OCI-LY1 (cell line): ENCODE results near the gene NKRF.

ENCODE experiments used
- H2AFZ ChIP-seq: fragments of 200-600 bp; sonication (generic), shearing (Covaris generic); 2 replicates; pipeline ENCODE4 v1.6.0; 2014; ENCODE audit warnings: antibody characterized with exemption, mild to moderate bottlenecking, low read length
- H3F3A ChIP-seq: fragments of 200-600 bp; sonication (generic), shearing (Covaris generic); 2 replicates; pipeline ENCODE4 v1.6.0; 2014; ENCODE audit warnings: mild to moderate bottlenecking, antibody characterized with exemption, low read length, moderate library complexity; ENCODE audit not compliant: insufficient read depth
- H3K27ac ChIP-seq: fragments of 200-600 bp; sonication (generic); 2 replicates; pipeline ENCODE4 v1.5.1; 2014; ENCODE audit warnings: low read length, mixed run types, mild to moderate bottlenecking, low read depth; ENCODE audit not compliant: poor library complexity, severe bottlenecking
- H3K27me3 ChIP-seq: fragments of 200-600 bp; sonication (generic); 2 replicates; pipeline ENCODE4 v1.6.0; 2014; ENCODE audit warnings: antibody characterized with exemption, mild to moderate bottlenecking, low read length, moderate library complexity; ENCODE audit not compliant: insufficient read depth
- H3K36me3 ChIP-seq: fragments of 200-600 bp; sonication (generic); 2 replicates; pipeline ENCODE4 v1.6.1; 2014; ENCODE audit warnings: mild to moderate bottlenecking, antibody characterized with exemption, low read length, moderate library complexity, mixed read lengths; ENCODE audit not compliant: insufficient read depth
- H3K4me1 ChIP-seq: fragments of 200-600 bp; sonication (generic); 2 replicates; pipeline ENCODE4 v1.5.1; 2014; ENCODE audit warnings: mild to moderate bottlenecking, low read length, moderate library complexity; ENCODE audit not compliant: insufficient read depth, severe bottlenecking
- H3K4me2 ChIP-seq: fragments of 200-600 bp; sonication (generic), shearing (Covaris generic); 2 replicates; pipeline ENCODE4 v1.6.1; 2014; ENCODE audit warnings: low read length
- H3K4me3 ChIP-seq: fragments of 200-600 bp; sonication (generic); 2 replicates; pipeline ENCODE4 v1.5.1; 2014; ENCODE audit warnings: low read length, low read depth, mild to moderate bottlenecking, mixed read lengths; ENCODE audit not compliant: poor library complexity, severe bottlenecking
- H3K79me2 ChIP-seq: fragments of 200-600 bp; shearing (Covaris generic); 2 replicates; pipeline ENCODE4 v1.6.1; 2016; ENCODE audit warnings: mixed run types, low read length, mixed read lengths; ENCODE audit not compliant: insufficient read depth
- H3K9ac ChIP-seq: fragments of 200-600 bp; sonication (generic), shearing (Covaris generic); 2 replicates; pipeline ENCODE4 v1.6.1; 2014; ENCODE audit warnings: mild to moderate bottlenecking, low read length, mixed read lengths
- H3K9me2 ChIP-seq: fragments of 200-600 bp; sonication (generic), shearing (Covaris generic); 2 replicates; pipeline ENCODE4 v1.6.1; 2014; ENCODE audit warnings: low read depth, mild to moderate bottlenecking, low read length, mixed read lengths
- H3K9me3 ChIP-seq: fragments of 200-600 bp; shearing (Covaris generic); 2 replicates; pipeline ENCODE4 v1.6.1; 2014; ENCODE audit warnings: low read length, mixed read lengths
- H4K20me1 ChIP-seq: fragments of 200-600 bp; sonication (generic), shearing (Covaris generic); 2 replicates; pipeline ENCODE4 v1.6.0; 2016; ENCODE audit warnings: mild to moderate bottlenecking, low read length; ENCODE audit not compliant: insufficient read depth
- EZH2 ChIP-seq: fragments of 200-600 bp; sonication (generic), shearing (Covaris generic); IDR thresholded peaks from 2 replicates; pipeline ENCODE4 v1.8.0; 2017; ENCODE audit warnings: borderline replicate concordance, mixed run types, mild to moderate bottlenecking, antibody characterized with exemption, low read length, moderate library complexity, mixed read lengths
- TF ChIP-seq, protein P1 (sequence below): fragments of 200-600 bp; sonication (generic), shearing (Covaris generic); IDR thresholded peaks from 2 replicates; pipeline ENCODE4 v1.5.1; 2017; ENCODE audit warnings: mild to moderate bottlenecking, antibody characterized with exemption, low read length, moderate library complexity, mixed read lengths

Gene NKRF

DNA sequence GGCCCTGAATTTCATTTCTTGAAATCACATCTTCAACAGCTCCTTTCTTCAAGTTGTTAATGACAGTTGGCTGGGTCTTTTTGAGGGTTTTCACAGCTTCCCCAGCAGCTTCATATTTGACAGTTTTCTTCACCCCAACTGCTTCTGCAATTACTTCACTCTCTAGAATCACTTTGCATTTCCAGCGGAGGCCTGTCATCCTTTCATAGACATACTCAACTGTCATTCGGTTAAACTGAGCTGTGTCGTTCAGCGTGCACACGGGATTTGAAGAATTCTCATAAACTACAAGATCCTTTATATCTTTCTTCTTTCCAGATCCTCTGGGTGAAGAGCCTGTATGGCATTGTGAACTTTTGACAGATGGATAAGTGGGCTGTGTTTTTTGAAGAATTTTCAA is 16.4 kb downstream of the NKRF start:
- Histone ChIP-seq H3K36me3 (peaks cover 75% of the 10 kb centered on the region), H3F3A (no peaks in the 10 kb centered on the region), H3K4me3 (no peak overlapping the region), H3K9me2 (no peaks in the 10 kb centered on the region), H2AFZ (no peak overlapping the region), H3K4me2 (no peak overlapping the region), H3K79me2 (no peaks in the 10 kb centered on the region), H4K20me1 (no peaks in the 10 kb centered on the region), H3K9ac (no peak overlapping the region), H3K27ac (no peak overlapping the region), H3K4me1 (no peaks in the 10 kb centered on the region), H3K27me3 (no peaks in the 10 kb centered on the region), H3K9me3 (no peaks in the 10 kb centered on the region)
- TF ChIP-seq EZH2 = no peak
- TF ChIP-seq, protein P1, sequence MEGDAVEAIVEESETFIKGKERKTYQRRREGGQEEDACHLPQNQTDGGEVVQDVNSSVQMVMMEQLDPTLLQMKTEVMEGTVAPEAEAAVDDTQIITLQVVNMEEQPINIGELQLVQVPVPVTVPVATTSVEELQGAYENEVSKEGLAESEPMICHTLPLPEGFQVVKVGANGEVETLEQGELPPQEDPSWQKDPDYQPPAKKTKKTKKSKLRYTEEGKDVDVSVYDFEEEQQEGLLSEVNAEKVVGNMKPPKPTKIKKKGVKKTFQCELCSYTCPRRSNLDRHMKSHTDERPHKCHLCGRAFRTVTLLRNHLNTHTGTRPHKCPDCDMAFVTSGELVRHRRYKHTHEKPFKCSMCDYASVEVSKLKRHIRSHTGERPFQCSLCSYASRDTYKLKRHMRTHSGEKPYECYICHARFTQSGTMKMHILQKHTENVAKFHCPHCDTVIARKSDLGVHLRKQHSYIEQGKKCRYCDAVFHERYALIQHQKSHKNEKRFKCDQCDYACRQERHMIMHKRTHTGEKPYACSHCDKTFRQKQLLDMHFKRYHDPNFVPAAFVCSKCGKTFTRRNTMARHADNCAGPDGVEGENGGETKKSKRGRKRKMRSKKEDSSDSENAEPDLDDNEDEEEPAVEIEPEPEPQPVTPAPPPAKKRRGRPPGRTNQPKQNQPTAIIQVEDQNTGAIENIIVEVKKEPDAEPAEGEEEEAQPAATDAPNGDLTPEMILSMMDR = no peak

DNA sequence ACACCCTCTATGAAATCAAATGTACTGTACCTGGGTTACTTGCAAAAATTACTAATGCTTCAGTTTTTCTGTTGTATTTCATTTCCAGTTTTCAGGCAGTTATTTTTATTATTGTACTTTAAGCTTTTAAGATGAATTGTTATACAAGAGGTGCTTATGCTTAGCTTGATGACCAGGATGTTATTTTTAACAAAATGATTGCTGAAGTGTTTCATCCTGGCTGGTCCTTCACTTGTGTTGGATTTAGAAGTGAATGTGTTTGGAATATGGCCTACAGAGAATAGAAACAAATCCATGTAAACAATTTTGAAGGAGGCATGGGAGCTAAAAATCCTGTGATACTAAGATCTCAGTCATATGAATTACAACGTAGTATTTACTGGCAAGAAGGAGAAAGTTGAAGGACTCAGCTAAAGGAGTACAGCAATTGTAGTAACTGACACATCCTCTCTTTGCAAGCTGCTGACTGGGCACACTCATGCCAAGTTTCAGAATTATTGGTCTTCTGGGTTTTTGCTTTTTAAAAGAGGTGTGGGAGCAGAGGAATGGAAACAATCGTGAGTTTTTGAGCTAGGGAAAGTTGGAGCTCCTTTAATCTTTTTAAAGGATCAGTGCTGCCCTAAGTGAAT is 22.7 kb downstream of the NKRF start:
- TF ChIP-seq, protein P1 = no peak
- no peak for TF ChIP-seq EZH2
- Histone ChIP-seq H2AFZ (no peak overlapping the region), H3K27me3 (no peaks in the 10 kb centered on the region), H3F3A (no peaks in the 10 kb centered on the region), H3K9me2 (no peaks in the 10 kb centered on the region), H3K27ac (no peak overlapping the region), H3K9me3 (no peaks in the 10 kb centered on the region), H3K36me3 (peaks cover 46% of the 10 kb centered on the region; the same call in 1 of the 2 replicates), H3K4me2 (no peak overlapping the region), H3K4me1 (peaks cover 31% of the 10 kb centered on the region), H3K4me3 (no peak overlapping the region), H3K79me2 (no peaks in the 10 kb centered on the region), H4K20me1 (no peaks in the 10 kb centered on the region), H3K9ac (no peak overlapping the region)

DNA sequence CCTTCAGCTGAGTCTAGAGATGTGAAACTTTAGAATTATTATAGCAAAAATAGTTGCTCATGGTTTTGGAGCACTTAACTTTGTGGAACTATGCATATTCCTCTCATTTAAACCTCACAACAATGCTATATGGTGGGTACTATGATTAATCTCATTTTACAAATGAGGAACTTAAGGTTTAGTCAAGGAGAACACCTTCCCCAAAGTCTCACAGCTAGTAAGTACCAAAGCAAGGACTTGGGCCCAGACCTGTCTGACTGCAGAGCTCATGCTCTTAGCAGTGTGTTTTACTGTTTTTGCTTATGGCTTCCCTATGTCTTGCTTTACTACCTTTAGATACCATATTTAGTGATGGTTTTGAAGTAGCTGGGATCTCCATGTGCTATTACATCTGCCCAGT is 26.8 kb downstream of the NKRF start:
- peaks cover 64% of the 10 kb centered on the region for H3K4me1 ChIP-seq
- H4K20me1 ChIP-seq = no peaks in the 10 kb centered on the region
- peaks cover 32% of the 10 kb centered on the region; the same call in 1 of the 2 replicates for H3K36me3 ChIP-seq
- H3K9me2 ChIP-seq = no peaks in the 10 kb centered on the region
- H3K27ac ChIP-seq = peak overlapping the region; percentile 84
- no peak for TF ChIP-seq EZH2
- TF ChIP-seq, protein P1 = no peak
- H3K4me3 ChIP-seq = no peak overlapping the region
- H3K27me3 ChIP-seq = no peaks in the 10 kb centered on the region
- no peaks in the 10 kb centered on the region for H3F3A ChIP-seq
- H3K4me2 ChIP-seq = peak overlapping the region; percentile 37; the same call in 1 of the 2 replicates
- no peak overlapping the region; the same call in 1 of the 2 replicates for H3K9ac ChIP-seq
- H2AFZ ChIP-seq = no peak overlapping the region
- no peaks in the 10 kb centered on the region for H3K9me3 ChIP-seq
- peaks cover 9% of the 10 kb centered on the region for H3K79me2 ChIP-seq
